Activated B cell treated with CpG ODN at 0.5 μM for 24 hours (primary cell): Measurements from ENCODE around the gene RPL35A. TPM values are rescaled to one million over a fixed set of nuclear protein-coding genes. Genes with fewer than 3 reads are reported as not detected.
"Not testable (repeated sequence)": the region's sequence is repeated elsewhere in the genome, so short reads cannot be mapped to it uniquely, and the experiment has no call there.

Experiments used
- ATAC-seq: fragments of 200-7000 bp; cut with Tn5 transposase; one replicate; pipeline ENCODE4 v1.10.0; 2021; ENCODE audit warnings: low read depth, mild to moderate bottlenecking, moderate library complexity
- CTCF ChIA-PET: fragments of 350-600 bp; sonication (Branson Sonifier 250); formaldehyde crosslinking; loops from one replicate; lab custom pipeline; 2021; ENCODE audit warnings: antibody characterized with exemption; lab: Charles Lee
- POLR2A ChIA-PET: fragments of 350-600 bp; sonication (Branson Sonifier 250); formaldehyde crosslinking; loops from one replicate; lab custom pipeline; 2021; ENCODE audit warnings: antibody characterized with exemption; lab: Charles Lee
- DNase-seq: peaks from one replicate; pipeline ENCODE4 v3.0.0; 2022
- H3K27ac Mint-ChIP-seq: one replicate; pipeline ENCODE4 v1.8.0; 2020; ENCODE audit warnings: mixed read lengths
- H3K27me3 Mint-ChIP-seq: one replicate; pipeline ENCODE4 v1.8.0; 2021; ENCODE audit warnings: mixed read lengths
- H3K36me3 Mint-ChIP-seq: one replicate; pipeline ENCODE4 v1.8.0; 2021; ENCODE audit warnings: low read depth, mixed read lengths
- H3K4me1 Mint-ChIP-seq: one replicate; pipeline ENCODE4 v1.8.0; 2021; ENCODE audit warnings: mixed read lengths
- H3K4me3 Mint-ChIP-seq: one replicate; pipeline ENCODE4 v1.8.0; 2020; ENCODE audit warnings: mild to moderate bottlenecking, mixed read lengths
- H3K9me3 Mint-ChIP-seq: one replicate; pipeline ENCODE4 v1.8.0; 2020; ENCODE audit warnings: mixed read lengths
- CTCF ChIP-seq: fragments of 200-600 bp; IDR thresholded peaks from one replicate; pipeline ENCODE4 v1.8.0; 2022; ENCODE audit warnings: antibody characterized with exemption, mild to moderate bottlenecking
- intact Hi-C: fragments of 100-400 bp; cut with micrococcal nuclease; formaldehyde crosslinking; loops from one replicate; pipeline ENCODE4 v1.15.1; 2024
- total RNA-seq: library from RNA; stranded (reverse); gene quantifications from 2 replicates; pipeline ENCODE4 v1.2.3, GENCODE V29; 2022

The RPL35A gene
- total RNA-seq, 1 donor from 2014 or later: 1,534 TPM

GRCh38 chr3:197907196-197907595 lies 42.8 kb upstream of the RPL35A start:
- Mint-ChIP-seq H3K36me3 (no peaks in the 10 kb centered on the region), H3K27me3 (no peaks in the 10 kb centered on the region), H3K4me1 (peaks cover 14% of the 10 kb centered on the region), H3K9me3 (no peaks in the 10 kb centered on the region), H3K27ac (no peak overlapping the region), H3K4me3 (no peak overlapping the region)
- intact Hi-C loops: no loop called here
- no peak for DNase-seq
- ChIA-PET CTCF (interaction anchor here (2.7 kb wide), 1 partner anchor 173 kb away, joined by 9 read pairs; no protein-coding TSS in a partner anchor), POLR2A (no interaction called here)
- no peak for ATAC-seq
- TF ChIP-seq CTCF: no peak

DNA sequence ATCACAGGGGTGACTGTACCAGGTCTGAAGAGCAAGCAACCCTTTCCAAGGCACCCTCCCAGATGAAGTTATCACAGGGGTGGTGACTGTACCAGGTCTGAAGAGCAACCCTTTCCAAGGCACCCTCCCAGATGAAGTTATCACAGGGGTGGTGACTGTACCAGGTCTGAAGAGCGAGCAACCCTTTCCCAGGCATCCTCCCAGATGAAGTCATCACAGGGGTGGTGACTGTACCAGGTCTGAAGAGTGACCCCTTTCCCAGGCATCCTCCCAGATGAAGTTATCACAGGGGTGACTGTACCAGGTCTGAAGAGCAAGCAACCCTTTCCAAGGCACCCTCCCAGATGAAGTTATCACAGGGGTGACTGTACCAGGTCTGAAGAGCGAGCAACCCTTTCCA lies 41.4 kb upstream of the RPL35A start:
- H3K36me3 Mint-ChIP-seq, H3K27me3 Mint-ChIP-seq, H3K9me3 Mint-ChIP-seq, H3K27ac Mint-ChIP-seq, ATAC-seq, CTCF ChIA-PET, DNase-seq, H3K4me3 Mint-ChIP-seq, intact Hi-C loops: not testable (repeated sequence)
- POLR2A ChIA-PET: interaction anchor here (0.7 kb wide), 1 partner anchor 40 kb away, joined by 4 read pairs; no protein-coding TSS in a partner anchor
- H3K4me1 Mint-ChIP-seq: peaks cover 14% of the 10 kb centered on the region

DNA sequence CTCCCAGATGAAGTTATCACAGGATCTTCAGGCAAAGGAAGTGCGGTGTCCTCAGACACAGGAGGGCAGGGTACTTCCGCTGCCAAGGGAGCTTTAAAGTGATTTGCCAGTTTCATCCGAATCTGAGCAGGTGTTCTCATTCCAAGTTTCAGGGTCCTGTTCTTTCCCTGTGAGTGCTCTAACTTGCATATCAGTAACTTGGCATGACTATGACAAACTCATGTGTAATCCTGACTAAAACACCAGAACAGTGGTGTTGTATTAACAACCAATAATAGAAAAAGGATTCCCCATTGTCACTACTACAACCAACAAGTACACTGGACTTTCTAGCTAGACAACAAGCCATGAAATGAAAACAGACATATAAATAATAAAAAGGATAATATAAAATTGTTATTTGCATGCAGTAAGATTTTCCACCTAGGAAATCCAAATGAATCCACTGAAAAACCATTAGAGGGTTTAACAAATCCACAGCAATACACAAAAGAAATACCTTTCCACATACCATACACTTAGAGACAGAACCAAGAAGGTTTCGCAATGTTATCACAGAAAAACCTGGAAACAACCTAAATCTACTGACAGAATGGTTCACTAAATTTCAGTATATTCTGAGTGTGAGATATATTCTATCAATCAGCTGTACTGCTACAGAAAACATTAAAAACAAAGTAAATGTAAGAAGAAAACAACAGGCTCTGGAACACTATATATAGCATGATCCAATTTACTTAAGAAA lies 40.9 kb upstream of the RPL35A start:
- no peaks in the 10 kb centered on the region for H3K27me3 Mint-ChIP-seq
- no peak for TF ChIP-seq CTCF
- H3K36me3 Mint-ChIP-seq: peaks cover 5% of the 10 kb centered on the region
- no peaks in the 10 kb centered on the region for H3K9me3 Mint-ChIP-seq
- H3K4me1 Mint-ChIP-seq: peaks cover 14% of the 10 kb centered on the region
- H3K4me3 Mint-ChIP-seq: no peak overlapping the region
- DNase-seq (no peak), ATAC-seq (no peak)
- no peak overlapping the region for H3K27ac Mint-ChIP-seq
- CTCF ChIA-PET: no interaction called here
- POLR2A ChIA-PET: interaction anchor here (0.7 kb wide), 1 partner anchor 39 kb away, joined by 4 read pairs; no protein-coding TSS in a partner anchor
- intact Hi-C loops: no loop called here

GRCh38 chr3:197912741-197913476 lies 37.1 kb upstream of the RPL35A start:
- intact Hi-C loops: no loop called here
- no peak for TF ChIP-seq CTCF
- H3K4me1 Mint-ChIP-seq: no peaks in the 10 kb centered on the region
- H3K27ac Mint-ChIP-seq: no peak overlapping the region
- DNase-seq (no peak), ATAC-seq (no peak)
- H3K9me3 Mint-ChIP-seq: no peaks in the 10 kb centered on the region
- H3K4me3 Mint-ChIP-seq: no peak overlapping the region
- POLR2A ChIA-PET: no interaction called here
- CTCF ChIA-PET: no interaction called here
- no peaks in the 10 kb centered on the region for H3K27me3 Mint-ChIP-seq
- peaks cover 6% of the 10 kb centered on the region for H3K36me3 Mint-ChIP-seq

GRCh38 chr3:197913641-197914380 lies 36.2 kb upstream of the RPL35A start:
- ChIA-PET POLR2A (no interaction called here), CTCF (no interaction called here)
- H3K36me3 Mint-ChIP-seq: peaks cover 6% of the 10 kb centered on the region
- no peak overlapping the region for H3K27ac Mint-ChIP-seq
- ATAC-seq (no peak), DNase-seq (no peak)
- no peaks in the 10 kb centered on the region for H3K27me3 Mint-ChIP-seq
- no peak overlapping the region for H3K4me3 Mint-ChIP-seq
- H3K4me1 Mint-ChIP-seq: no peaks in the 10 kb centered on the region
- intact Hi-C loops: no loop called here
- TF ChIP-seq CTCF: no peak
- H3K9me3 Mint-ChIP-seq: no peaks in the 10 kb centered on the region

GRCh38 chr3:197921429-197922275 lies 28.3 kb upstream of the RPL35A start:
- H3K4me1 Mint-ChIP-seq, DNase-seq, H3K4me3 Mint-ChIP-seq, CTCF ChIA-PET, H3K27ac Mint-ChIP-seq, H3K27me3 Mint-ChIP-seq, intact Hi-C loops, H3K9me3 Mint-ChIP-seq, POLR2A ChIA-PET, ATAC-seq: not testable (repeated sequence)
- H3K36me3 Mint-ChIP-seq: peaks cover 16% of the 10 kb centered on the region
